Colonic mucosa (tissue), 4 donors: ENCODE measurements around the gene TMEM134. TPM values are rescaled to one million over a fixed set of nuclear protein-coding genes. Genes with fewer than 3 reads are reported as not detected.

Experiments
- DNase-seq: peaks from one replicate; pipeline ENCODE4 v3.0.0-alpha.2; 2020
- H3K27ac ChIP-seq: fragments of 200-600 bp; one replicate; pipeline ENCODE4 v1.8.0; 2021
- H3K27me3 ChIP-seq: fragments of 200-600 bp; one replicate; pipeline ENCODE4 v1.8.0; 2021
- H3K36me3 ChIP-seq: fragments of 200-600 bp; one replicate; pipeline ENCODE4 v1.8.0; 2021
- H3K4me1 ChIP-seq: fragments of 200-600 bp; one replicate; pipeline ENCODE4 v1.8.0; 2021; ENCODE audit warnings: mild to moderate bottlenecking
- H3K4me3 ChIP-seq: fragments of 200-600 bp; one replicate; pipeline ENCODE4 v1.8.0; 2021
- H3K9ac ChIP-seq, 2 donors: one replicate each; pipeline ENCODE4 v1.7.0; 2013; ENCODE audit warnings: control low read depth in 2 of 2, low read depth in 2 of 2, low read length in 2 of 2
- H3K9me3 ChIP-seq: fragments of 200-600 bp; one replicate; pipeline ENCODE4 v1.8.0; 2021
- intact Hi-C: fragments of 100-400 bp; cut with DNase I; formaldehyde crosslinking; loops from one replicate; pipeline ENCODE4 v1.14.1; 2022
- total RNA-seq, 2 donors: library from RNA; stranded (reverse); fragmentation: NEBNext Ultra II Directional in 1 of 2; extraction: Animal tissue kit (Norgen Biotek cat#: 25700) in 1 of 2; gene quantifications; one replicate each; pipeline ENCODE4 v1.2.1, GENCODE V29; 2021
- TF ChIP-seq, protein P1 (sequence below): fragments of 200-600 bp; IDR thresholded peaks from one replicate; pipeline ENCODE4 v1.8.0; 2022; ENCODE audit warnings: antibody characterized with exemption, mild to moderate bottlenecking
- donor health status: healthy.
- donor health status: DM: no; HTN: no; CAD: no.
- donor health status: DM: no; HTN: no; CAD: no.

TMEM134 gene
- total RNA-seq, 2 donors from 2014 or later, result 50.1 to 59.5 TPM

DNA sequence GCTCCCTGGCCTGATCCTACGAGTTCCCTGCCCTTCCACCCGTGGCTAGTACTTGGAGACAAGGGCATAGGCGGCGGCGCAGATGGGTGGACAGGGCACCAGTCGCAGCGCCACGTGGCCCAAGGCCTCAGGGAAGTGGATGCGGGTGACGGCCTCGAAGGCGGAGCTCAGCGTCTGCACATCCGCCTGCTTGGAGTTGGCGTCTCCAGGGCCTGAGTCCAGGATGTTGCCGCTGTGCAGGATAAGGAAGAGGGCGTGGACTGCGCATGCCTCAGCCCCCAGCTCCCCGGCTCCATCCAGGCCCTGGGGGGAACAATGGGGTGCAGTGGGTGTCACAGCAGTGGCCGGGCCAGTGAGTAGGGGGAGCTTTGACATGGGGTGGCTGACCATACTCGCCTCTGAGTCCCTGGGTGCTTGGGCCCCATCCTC lies 29.5 kb upstream of the TMEM134 start:
- intact Hi-C loops, result no loop called here
- Histone ChIP-seq H3K4me1 (peaks cover 2% of the 10 kb centered on the region), H3K9me3 (no peaks in the 10 kb centered on the region), H3K36me3 (peaks cover 9% of the 10 kb centered on the region), H3K9ac (no peak overlapping the region), H3K4me3 (no peak overlapping the region), H3K27ac (no peak overlapping the region), H3K27me3 (no peaks in the 10 kb centered on the region)
- TF ChIP-seq, protein P1, sequence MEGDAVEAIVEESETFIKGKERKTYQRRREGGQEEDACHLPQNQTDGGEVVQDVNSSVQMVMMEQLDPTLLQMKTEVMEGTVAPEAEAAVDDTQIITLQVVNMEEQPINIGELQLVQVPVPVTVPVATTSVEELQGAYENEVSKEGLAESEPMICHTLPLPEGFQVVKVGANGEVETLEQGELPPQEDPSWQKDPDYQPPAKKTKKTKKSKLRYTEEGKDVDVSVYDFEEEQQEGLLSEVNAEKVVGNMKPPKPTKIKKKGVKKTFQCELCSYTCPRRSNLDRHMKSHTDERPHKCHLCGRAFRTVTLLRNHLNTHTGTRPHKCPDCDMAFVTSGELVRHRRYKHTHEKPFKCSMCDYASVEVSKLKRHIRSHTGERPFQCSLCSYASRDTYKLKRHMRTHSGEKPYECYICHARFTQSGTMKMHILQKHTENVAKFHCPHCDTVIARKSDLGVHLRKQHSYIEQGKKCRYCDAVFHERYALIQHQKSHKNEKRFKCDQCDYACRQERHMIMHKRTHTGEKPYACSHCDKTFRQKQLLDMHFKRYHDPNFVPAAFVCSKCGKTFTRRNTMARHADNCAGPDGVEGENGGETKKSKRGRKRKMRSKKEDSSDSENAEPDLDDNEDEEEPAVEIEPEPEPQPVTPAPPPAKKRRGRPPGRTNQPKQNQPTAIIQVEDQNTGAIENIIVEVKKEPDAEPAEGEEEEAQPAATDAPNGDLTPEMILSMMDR, result no peak
- DNase-seq, result no peak

- intact Hi-C loops, result no loop called here
- H3K27ac ChIP-seq, result no peak overlapping the region
- H3K4me3 ChIP-seq, result no peak overlapping the region
- DNase-seq, result no peak
- TF ChIP-seq, protein P1, result no peak
- no peaks in the 10 kb centered on the region for H3K27me3 ChIP-seq
- peaks cover 9% of the 10 kb centered on the region for H3K36me3 ChIP-seq
- H3K4me1 ChIP-seq, result no peaks in the 10 kb centered on the region
- H3K9me3 ChIP-seq, result no peaks in the 10 kb centered on the region
- H3K9ac ChIP-seq, result no peak overlapping the region
Measured at GRCh38 chr11:67497656-67498291, 28.7 kb upstream of the TMEM134 start.

GRCh38 chr11:67496113-67496512 lies 27.1 kb upstream of the TMEM134 start:
- no peak overlapping the region for H3K9ac ChIP-seq
- no peak overlapping the region for H3K27ac ChIP-seq
- TF ChIP-seq, protein P1, result no peak
- intact Hi-C loops, result no loop called here
- no peaks in the 10 kb centered on the region for H3K9me3 ChIP-seq
- DNase-seq, result no peak
- no peak overlapping the region for H3K4me3 ChIP-seq
- peaks cover 7% of the 10 kb centered on the region for H3K36me3 ChIP-seq
- no peaks in the 10 kb centered on the region for H3K4me1 ChIP-seq
- no peaks in the 10 kb centered on the region for H3K27me3 ChIP-seq

GRCh38 chr11:67495234-67496005 lies 26.4 kb upstream of the TMEM134 start:
- no peak overlapping the region for H3K27ac ChIP-seq
- peaks cover 7% of the 10 kb centered on the region for H3K36me3 ChIP-seq
- H3K9me3 ChIP-seq, result no peaks in the 10 kb centered on the region
- no peak for DNase-seq
- H3K4me3 ChIP-seq, result no peak overlapping the region
- intact Hi-C loops, result no loop called here
- no peak overlapping the region for H3K9ac ChIP-seq
- TF ChIP-seq, protein P1, result no peak
- no peaks in the 10 kb centered on the region for H3K27me3 ChIP-seq
- H3K4me1 ChIP-seq, result no peaks in the 10 kb centered on the region

GRCh38 chr11:67494371-67495233 lies 25.6 kb upstream of the TMEM134 start:
- H3K9me3 ChIP-seq, result no peaks in the 10 kb centered on the region
- H3K27me3 ChIP-seq, result no peaks in the 10 kb centered on the region
- intact Hi-C loops, result no loop called here
- no peak overlapping the region for H3K4me3 ChIP-seq
- TF ChIP-seq, protein P1, result no peak
- H3K27ac ChIP-seq, result no peak overlapping the region
- peaks cover 7% of the 10 kb centered on the region for H3K36me3 ChIP-seq
- no peak for DNase-seq
- no peak overlapping the region for H3K9ac ChIP-seq
- H3K4me1 ChIP-seq, result no peaks in the 10 kb centered on the region
